Measurements from ENCODE around the gene RNPEPL1. TPM values are rescaled to one million over a fixed set of nuclear protein-coding genes. Genes with fewer than 3 reads are reported as not detected.

Gene RNPEPL1
- total and polyA plus RNA-seq, 7 donors, result 48.8 to 79.6 (median 59.4) TPM

- WGBS, 3 donors, result 78 to 95% (median 81%) methylated on average over 6 of the region's 6 CpGs
- Histone ChIP-seq H3K9me3 (no peaks in the 10 kb centered on the region), H3K27me3 (ENCODE audit: insufficient read depth in 3 of 3, low read length in 2 of 3) (no peaks in the 10 kb centered on the region), H3K4me3 (no peak overlapping the region), H3K4me1 (no peaks in the 10 kb centered on the region), H3K36me3 (ENCODE audit: insufficient read depth in 1 of 2, low read depth in 1 of 2) (peaks cover 0 to 5% of the 10 kb centered on the region in 2 donors), H3K27ac (no peak overlapping the region)
- DNase-seq (no peak), ATAC-seq (no peak)
- intact Hi-C loops (cut with DNase I), result no loop called here
- TF ChIP-seq, protein P1, sequence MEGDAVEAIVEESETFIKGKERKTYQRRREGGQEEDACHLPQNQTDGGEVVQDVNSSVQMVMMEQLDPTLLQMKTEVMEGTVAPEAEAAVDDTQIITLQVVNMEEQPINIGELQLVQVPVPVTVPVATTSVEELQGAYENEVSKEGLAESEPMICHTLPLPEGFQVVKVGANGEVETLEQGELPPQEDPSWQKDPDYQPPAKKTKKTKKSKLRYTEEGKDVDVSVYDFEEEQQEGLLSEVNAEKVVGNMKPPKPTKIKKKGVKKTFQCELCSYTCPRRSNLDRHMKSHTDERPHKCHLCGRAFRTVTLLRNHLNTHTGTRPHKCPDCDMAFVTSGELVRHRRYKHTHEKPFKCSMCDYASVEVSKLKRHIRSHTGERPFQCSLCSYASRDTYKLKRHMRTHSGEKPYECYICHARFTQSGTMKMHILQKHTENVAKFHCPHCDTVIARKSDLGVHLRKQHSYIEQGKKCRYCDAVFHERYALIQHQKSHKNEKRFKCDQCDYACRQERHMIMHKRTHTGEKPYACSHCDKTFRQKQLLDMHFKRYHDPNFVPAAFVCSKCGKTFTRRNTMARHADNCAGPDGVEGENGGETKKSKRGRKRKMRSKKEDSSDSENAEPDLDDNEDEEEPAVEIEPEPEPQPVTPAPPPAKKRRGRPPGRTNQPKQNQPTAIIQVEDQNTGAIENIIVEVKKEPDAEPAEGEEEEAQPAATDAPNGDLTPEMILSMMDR (IDR thresholded peaks at IDR 0.05), result no peak
Measured at GRCh38 chr2:240618776-240619175, 50.5 kb downstream of the RNPEPL1 start.

- no peaks in the 10 kb centered on the region for H3K4me1 ChIP-seq
- no peaks in the 10 kb centered on the region for H3K9me3 ChIP-seq
- H3K27me3 ChIP-seq (ENCODE audit: insufficient read depth in 3 of 3, low read length in 2 of 3), result no peaks in the 10 kb centered on the region
- intact Hi-C loops (cut with DNase I), result no loop called here
- ATAC-seq (no peak), DNase-seq (peak in 1 of 2 donors; percentile 43)
- TF ChIP-seq, protein P1 (IDR thresholded peaks at IDR 0.05), result no peak
- no peak overlapping the region for H3K27ac ChIP-seq
- no peak overlapping the region for H3K4me3 ChIP-seq
- WGBS, 3 donors, result 87 to 91% (median 90%) methylated on average over 18 to 19 of the region's 19 CpGs
- H3K36me3 ChIP-seq (ENCODE audit: insufficient read depth in 1 of 2, low read depth in 1 of 2), result peaks cover 0 to 5% of the 10 kb centered on the region in 2 donors
Measured at GRCh38 chr2:240619506-240620148, 51.3 kb downstream of the RNPEPL1 start.

DNA sequence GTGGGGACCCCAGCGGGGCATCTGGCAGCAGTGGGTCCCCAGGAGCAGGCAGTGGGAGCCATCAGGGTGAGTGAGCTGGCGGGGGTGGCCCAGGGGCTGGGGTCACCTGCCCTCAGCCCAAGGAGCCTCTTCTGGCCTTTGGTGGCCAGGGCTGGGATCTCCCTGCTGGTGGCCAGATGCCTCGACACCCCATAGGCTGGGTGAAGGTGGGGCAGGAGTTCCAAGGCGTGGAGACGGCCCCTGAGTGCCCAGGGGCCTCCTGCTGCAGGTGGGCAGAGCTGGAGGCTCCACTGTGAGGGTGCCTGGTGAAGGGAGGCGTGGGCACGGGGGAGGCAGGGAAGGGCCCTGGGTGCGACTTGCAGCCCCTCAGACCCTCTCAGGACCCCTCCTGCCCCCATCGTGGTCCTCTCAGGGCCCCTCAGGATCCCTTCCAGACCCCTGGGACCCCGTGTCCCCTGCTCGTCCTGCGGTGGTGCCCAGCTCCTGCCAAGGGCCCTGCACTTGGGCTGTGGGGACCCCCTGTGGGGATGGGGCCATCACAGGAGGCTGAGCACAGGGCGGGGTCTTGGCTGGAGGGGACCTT is 52.0 kb downstream of the RNPEPL1 start:
- Histone ChIP-seq H3K27ac (no peak overlapping the region), H3K27me3 (ENCODE audit: insufficient read depth in 3 of 3, low read length in 2 of 3) (no peaks in the 10 kb centered on the region), H3K36me3 (ENCODE audit: insufficient read depth in 1 of 2, low read depth in 1 of 2) (peaks cover 0 to 5% of the 10 kb centered on the region in 2 donors), H3K4me1 (no peaks in the 10 kb centered on the region), H3K4me3 (no peak overlapping the region), H3K9me3 (no peaks in the 10 kb centered on the region)
- ATAC-seq (no peak), DNase-seq (peak; percentile 7 to 41)
- WGBS, 3 donors, result 87 to 94% (median 91%) methylated on average over 11 to 13 of the region's 13 CpGs
- intact Hi-C loops (cut with DNase I), result no loop called here
- TF ChIP-seq, protein P1 (IDR thresholded peaks at IDR 0.05), result no peak

- no peak for ATAC-seq
Measured at GRCh38 chr2:240620859-240621258, 52.6 kb downstream of the RNPEPL1 start.

More at GRCh38 chr2:240620859-240621258, 52.6 kb downstream of the RNPEPL1 start:
- no peaks in the 10 kb centered on the region for H3K9me3 ChIP-seq
- no peaks in the 10 kb centered on the region for H3K27me3 ChIP-seq (ENCODE audit: insufficient read depth in 3 of 3, low read length in 2 of 3)
- H3K27ac ChIP-seq, result no peak overlapping the region
- intact Hi-C loops (cut with DNase I), result no loop called here
- 88 to 92% (median 90%) methylated on average over 7 of the region's 7 CpGs for WGBS, 3 donors
- peak in 1 of 2 donors; percentile 35 for DNase-seq
- TF ChIP-seq, protein P1 (IDR thresholded peaks at IDR 0.05), result no peak
- H3K4me3 ChIP-seq, result no peak overlapping the region
- peaks cover 0 to 5% of the 10 kb centered on the region in 2 donors for H3K36me3 ChIP-seq (ENCODE audit: insufficient read depth in 1 of 2, low read depth in 1 of 2)
- no peaks in the 10 kb centered on the region for H3K4me1 ChIP-seq

All from psoas muscle (tissue), 8 donors.